Glutamatergic neuron (in vitro differentiated cells): ENCODE data around the gene PIGBOS1. TPM values are rescaled to one million over a fixed set of nuclear protein-coding genes. Genes with fewer than 3 reads are reported as not detected.

ENCODE experiments used
- DNase-seq: peaks from one replicate; pipeline ENCODE4 v3.0.0; 2022
- H3K27ac Mint-ChIP-seq: one replicate; pipeline ENCODE4 v1.8.0; 2020; ENCODE audit warnings: mild to moderate bottlenecking, mixed read lengths, inconsistent platforms; ENCODE audit not compliant: unreplicated experiment
- H3K27me3 Mint-ChIP-seq: one replicate; pipeline ENCODE4 v1.8.0; 2020; ENCODE audit warnings: mild to moderate bottlenecking, moderate library complexity, mixed read lengths, inconsistent platforms; ENCODE audit not compliant: unreplicated experiment
- H3K36me3 Mint-ChIP-seq: one replicate; pipeline ENCODE4 v1.8.0; 2020; ENCODE audit warnings: mild to moderate bottlenecking, mixed read lengths, inconsistent platforms; ENCODE audit not compliant: unreplicated experiment
- H3K4me1 Mint-ChIP-seq: one replicate; pipeline ENCODE4 v1.8.0; 2020; ENCODE audit warnings: mild to moderate bottlenecking, low read depth, mixed read lengths, inconsistent platforms; ENCODE audit not compliant: unreplicated experiment
- H3K4me3 Mint-ChIP-seq: one replicate; pipeline ENCODE4 v1.8.0; 2020; ENCODE audit warnings: mild to moderate bottlenecking, mixed read lengths, inconsistent platforms; ENCODE audit not compliant: unreplicated experiment
- H3K9me3 Mint-ChIP-seq: one replicate; pipeline ENCODE4 v1.8.0; 2020; ENCODE audit warnings: mild to moderate bottlenecking, moderate library complexity, mixed read lengths, inconsistent platforms; ENCODE audit not compliant: unreplicated experiment
- total RNA-seq: library from RNA; stranded (reverse); fragmentation: NEBNext Ultra II Directional; extraction: Animal tissue kit (Norgen Biotek cat#: 25700); gene quantifications from one replicate; pipeline ENCODE4 v1.2.1, GENCODE V29; 2021; ENCODE audit not compliant: unreplicated experiment
- TF ChIP-seq, protein P1 (sequence below): fragments of 200-600 bp; sonication (generic); IDR thresholded peaks from one replicate; pipeline ENCODE4 v1.5.0; 2021; ENCODE audit not compliant: partially characterized antibody, unreplicated experiment

Gene PIGBOS1
- total RNA-seq, 1 donor from 2014 or later = 14.4 TPM

DNA sequence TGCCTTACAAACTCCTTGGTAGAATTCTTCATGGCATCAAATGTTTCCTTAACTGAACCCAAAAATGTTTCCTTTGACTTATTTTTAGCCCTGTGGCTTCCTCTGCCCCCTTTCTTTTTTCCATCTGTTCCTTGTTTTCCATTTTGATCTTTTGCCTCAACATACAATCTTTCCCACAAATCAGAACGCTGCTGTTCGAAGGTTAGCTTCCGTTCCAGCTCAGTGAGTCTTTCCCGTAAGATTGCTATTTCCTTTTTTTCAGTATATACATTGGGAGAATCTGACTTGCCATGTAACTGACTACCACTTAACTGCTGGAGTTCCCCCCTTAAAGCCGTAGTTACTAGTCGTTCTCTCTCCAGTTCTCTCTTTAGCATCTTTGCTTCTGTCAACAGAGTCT lies 41.3 kb upstream of the PIGBOS1 start:
- peaks cover 3% of the 10 kb centered on the region for H3K36me3 Mint-ChIP-seq
- DNase-seq = no peak
- H3K9me3 Mint-ChIP-seq = no peaks in the 10 kb centered on the region
- no peak overlapping the region for H3K27ac Mint-ChIP-seq
- H3K4me1 Mint-ChIP-seq = no peaks in the 10 kb centered on the region
- H3K27me3 Mint-ChIP-seq = no peaks in the 10 kb centered on the region
- H3K4me3 Mint-ChIP-seq = no peak overlapping the region
- TF ChIP-seq, protein P1, sequence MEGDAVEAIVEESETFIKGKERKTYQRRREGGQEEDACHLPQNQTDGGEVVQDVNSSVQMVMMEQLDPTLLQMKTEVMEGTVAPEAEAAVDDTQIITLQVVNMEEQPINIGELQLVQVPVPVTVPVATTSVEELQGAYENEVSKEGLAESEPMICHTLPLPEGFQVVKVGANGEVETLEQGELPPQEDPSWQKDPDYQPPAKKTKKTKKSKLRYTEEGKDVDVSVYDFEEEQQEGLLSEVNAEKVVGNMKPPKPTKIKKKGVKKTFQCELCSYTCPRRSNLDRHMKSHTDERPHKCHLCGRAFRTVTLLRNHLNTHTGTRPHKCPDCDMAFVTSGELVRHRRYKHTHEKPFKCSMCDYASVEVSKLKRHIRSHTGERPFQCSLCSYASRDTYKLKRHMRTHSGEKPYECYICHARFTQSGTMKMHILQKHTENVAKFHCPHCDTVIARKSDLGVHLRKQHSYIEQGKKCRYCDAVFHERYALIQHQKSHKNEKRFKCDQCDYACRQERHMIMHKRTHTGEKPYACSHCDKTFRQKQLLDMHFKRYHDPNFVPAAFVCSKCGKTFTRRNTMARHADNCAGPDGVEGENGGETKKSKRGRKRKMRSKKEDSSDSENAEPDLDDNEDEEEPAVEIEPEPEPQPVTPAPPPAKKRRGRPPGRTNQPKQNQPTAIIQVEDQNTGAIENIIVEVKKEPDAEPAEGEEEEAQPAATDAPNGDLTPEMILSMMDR = no peak

DNA sequence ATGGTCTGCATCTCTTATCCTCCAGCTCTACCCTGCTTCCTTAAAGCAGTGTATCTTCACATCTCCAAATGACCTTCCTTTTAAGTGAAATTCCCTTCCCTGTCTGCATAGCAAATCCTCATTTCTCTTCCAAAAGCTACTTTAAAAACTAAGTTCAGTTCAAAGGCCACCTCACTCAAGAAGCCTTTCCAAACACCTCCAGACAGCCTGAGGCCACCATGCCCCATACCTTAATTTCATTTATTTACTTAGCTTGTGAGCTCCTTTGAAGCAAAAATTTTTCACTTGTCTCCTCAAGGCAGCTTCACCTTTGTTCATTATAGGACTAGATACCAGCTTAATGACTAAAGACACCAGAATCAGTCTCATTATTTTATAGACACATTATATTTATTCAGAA lies 39.5 kb upstream of the PIGBOS1 start:
- Mint-ChIP-seq H3K27ac (no peak overlapping the region), H3K36me3 (peaks cover 3% of the 10 kb centered on the region), H3K4me1 (no peaks in the 10 kb centered on the region), H3K9me3 (no peaks in the 10 kb centered on the region), H3K4me3 (no peak overlapping the region), H3K27me3 (no peaks in the 10 kb centered on the region)
- DNase-seq = no peak
- TF ChIP-seq, protein P1 = no peak

DNA sequence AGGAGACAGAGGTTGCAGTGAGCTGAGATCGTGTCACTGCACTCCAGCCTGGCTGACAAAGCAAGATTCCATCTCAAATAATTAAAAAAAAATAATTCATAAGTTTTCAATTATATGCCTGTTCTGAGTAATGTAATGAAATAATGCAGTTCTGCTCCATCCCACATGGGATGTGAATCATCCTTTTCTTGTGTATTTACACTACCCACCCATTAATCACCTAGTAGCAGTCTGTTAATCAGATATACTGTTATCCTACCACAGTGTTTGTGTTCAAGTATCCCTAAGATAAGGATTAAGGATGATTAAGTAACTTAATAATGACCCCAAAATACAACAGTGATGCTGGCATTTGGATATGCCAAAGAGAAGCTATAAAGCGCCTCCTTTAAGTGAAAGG lies 38.9 kb upstream of the PIGBOS1 start:
- no peaks in the 10 kb centered on the region for H3K9me3 Mint-ChIP-seq
- H3K4me1 Mint-ChIP-seq = no peaks in the 10 kb centered on the region
- TF ChIP-seq, protein P1 = no peak
- peaks cover 3% of the 10 kb centered on the region for H3K36me3 Mint-ChIP-seq
- no peaks in the 10 kb centered on the region for H3K27me3 Mint-ChIP-seq
- no peak overlapping the region for H3K4me3 Mint-ChIP-seq
- no peak overlapping the region for H3K27ac Mint-ChIP-seq
- no peak for DNase-seq

DNA sequence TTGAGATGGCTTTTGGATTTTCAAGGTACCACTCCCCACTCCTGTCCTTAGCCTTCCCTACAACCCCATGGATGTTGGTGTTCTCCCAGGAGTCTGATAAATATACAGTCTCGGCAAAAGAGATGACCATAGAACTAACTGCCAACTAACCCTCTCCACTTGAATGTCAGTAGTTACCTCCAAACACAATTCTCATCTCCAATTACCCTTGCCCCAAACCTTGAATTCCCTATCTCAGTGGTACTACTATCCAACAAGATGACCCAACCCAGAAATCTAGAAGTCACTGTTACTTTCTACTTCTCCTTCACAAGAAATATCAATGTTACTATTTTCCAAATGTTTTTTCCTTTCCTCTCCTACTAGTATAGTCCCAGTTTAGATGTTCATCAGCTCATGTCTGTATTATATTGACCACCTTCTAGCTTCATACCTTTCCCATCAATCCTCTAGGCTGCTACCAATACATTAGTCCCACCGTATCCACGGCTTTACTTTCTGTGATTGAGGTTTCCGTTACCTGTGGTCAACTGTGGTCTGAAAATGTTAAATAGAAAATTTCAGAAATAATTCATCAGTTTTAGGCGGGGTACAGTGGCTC lies 38.2 kb upstream of the PIGBOS1 start:
- TF ChIP-seq, protein P1 = no peak

GRCh38 chr15:55353025-55353424 lies 34.1 kb upstream of the PIGBOS1 start:
- Mint-ChIP-seq H3K4me1 (no peaks in the 10 kb centered on the region), H3K4me3 (no peak overlapping the region), H3K27ac (no peak overlapping the region), H3K27me3 (no peaks in the 10 kb centered on the region), H3K9me3 (no peaks in the 10 kb centered on the region), H3K36me3 (no peaks in the 10 kb centered on the region)
- no peak for DNase-seq
- TF ChIP-seq, protein P1 = no peak

More for the DNA sequence above, 38.2 kb upstream of the PIGBOS1 start:
- DNase-seq = no peak
- no peak overlapping the region for H3K4me3 Mint-ChIP-seq
- no peak overlapping the region for H3K27ac Mint-ChIP-seq
- H3K27me3 Mint-ChIP-seq = no peaks in the 10 kb centered on the region
- no peaks in the 10 kb centered on the region for H3K36me3 Mint-ChIP-seq
- H3K9me3 Mint-ChIP-seq = no peaks in the 10 kb centered on the region
- no peaks in the 10 kb centered on the region for H3K4me1 Mint-ChIP-seq
